ENCODE results near the gene FMO5.
"Not testable (repeated sequence)": the region's sequence is repeated elsewhere in the genome, so short reads cannot be mapped to it uniquely, and the experiment has no call there.

Gene FMO5

DNA sequence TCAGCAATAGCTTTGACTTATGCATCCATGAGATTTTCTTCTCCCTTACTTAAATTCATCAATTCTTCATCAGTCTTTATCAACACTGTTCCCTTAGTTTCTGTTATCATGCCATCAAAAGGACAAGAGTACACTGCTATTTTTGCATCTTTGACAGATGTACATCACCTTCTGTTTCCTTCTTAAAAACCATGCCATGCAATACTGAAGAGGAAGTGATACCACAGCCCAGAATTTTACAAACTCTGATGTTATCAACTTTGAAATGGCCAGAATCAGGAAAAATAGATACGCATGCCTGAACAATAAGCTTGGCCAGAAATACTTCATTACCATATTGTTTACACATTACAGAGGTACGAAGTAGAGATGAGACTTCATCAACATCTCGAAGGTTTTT lies 21.1 kb downstream of the FMO5 start:
- DNase-seq (ENCODE audit: low read depth): no peak

DNA sequence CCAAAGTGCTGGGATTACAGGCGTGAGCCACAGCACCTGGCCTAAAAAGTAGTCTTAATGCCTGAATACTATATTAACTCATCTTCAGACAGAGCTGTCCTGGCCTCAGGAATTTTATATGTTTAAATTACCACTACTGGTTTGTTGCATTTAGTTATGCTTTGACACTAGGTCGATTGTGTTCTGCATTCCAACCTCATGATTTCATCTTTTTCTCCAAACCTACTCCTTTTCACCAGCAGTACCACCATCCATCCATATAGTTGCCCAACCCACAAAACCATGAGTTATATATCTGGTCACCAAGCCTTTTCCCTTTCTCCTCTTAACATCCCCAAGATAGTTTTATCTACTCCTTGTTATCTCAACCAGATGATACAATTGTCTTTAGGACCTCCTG lies 22.6 kb downstream of the FMO5 start:
- DNase-seq (ENCODE audit: low read depth): no peak

DNA sequence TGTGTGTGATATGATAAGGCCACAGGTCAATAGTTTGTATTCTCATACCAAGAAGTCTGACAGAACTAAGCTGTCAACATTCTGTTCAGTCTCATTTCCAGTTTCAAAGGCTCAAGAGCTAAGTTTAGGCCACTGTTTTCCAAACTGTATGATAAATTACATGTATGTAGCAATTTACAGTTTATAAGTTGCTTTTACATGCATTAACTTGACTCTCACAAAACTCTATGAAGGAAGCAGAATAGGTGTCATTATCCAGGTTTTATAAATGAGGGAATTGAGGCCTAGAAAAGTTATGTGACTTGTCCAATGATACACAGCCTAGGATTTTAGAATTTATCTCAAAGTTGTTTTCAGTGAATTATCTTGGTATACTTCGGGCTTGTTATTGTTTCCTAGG lies 23.4 kb downstream of the FMO5 start:
- no peak for DNase-seq (ENCODE audit: low read depth)

DNA sequence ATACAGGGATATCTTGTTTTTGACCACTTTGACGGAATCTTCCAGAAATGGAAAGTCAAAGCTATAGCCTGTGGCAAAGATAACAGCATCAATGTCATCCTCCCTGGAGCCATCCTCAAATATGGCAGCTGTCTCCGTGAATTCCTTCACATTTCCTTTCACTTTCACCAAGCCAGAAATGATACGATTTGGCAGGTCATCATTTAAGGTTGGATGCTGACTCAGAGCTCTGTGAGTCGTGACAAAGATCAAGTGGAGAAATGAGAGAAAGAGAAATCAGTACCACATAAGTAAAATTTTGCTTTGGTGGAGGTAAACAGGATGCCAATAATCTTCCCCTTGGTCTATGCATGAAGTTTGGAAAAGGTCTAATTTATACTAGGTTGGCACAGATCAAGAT lies 23.9 kb downstream of the FMO5 start:
- DNase-seq (ENCODE audit: low read depth): no peak

DNA sequence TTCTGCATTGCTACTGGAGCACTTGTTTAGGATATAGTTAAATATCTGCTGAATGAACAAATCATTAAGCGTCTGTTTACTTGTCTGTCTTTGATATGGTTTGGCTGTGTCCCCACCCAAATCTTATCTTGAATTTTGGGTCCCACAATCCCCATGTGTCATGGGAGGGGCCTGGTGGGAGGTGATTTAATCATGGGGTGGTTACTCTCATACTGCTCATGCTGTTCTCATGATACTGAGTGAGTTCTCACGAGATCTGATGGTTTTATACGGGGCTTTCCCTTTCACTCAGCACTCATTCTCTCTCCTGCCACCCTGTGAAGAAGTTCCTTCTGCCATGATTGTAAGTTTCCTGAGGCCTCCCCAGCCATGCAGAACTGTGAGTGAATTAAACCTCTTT lies 27.8 kb downstream of the FMO5 start:
- DNase-seq (ENCODE audit: low read depth): not testable (repeated sequence)

DNA sequence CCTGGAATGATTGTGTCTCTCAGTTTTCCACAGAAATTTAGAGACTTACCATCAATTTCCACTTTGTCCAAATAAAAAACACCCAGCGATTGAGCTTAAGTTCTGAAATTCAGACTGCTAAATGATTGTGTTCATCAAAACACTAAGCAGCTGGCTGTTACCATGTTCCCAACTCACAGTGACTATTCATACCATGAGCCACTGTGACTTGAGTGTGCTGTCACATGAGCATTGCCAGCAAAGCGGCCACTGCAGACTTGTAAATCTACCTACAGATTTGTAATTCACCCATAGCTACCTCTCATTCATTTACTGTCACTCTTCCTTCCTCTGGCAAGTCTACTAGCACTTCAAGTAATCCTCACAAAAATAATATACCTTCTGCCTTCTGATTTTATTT lies 35.6 kb downstream of the FMO5 start:
- no peak for DNase-seq (ENCODE audit: low read depth)

DNA sequence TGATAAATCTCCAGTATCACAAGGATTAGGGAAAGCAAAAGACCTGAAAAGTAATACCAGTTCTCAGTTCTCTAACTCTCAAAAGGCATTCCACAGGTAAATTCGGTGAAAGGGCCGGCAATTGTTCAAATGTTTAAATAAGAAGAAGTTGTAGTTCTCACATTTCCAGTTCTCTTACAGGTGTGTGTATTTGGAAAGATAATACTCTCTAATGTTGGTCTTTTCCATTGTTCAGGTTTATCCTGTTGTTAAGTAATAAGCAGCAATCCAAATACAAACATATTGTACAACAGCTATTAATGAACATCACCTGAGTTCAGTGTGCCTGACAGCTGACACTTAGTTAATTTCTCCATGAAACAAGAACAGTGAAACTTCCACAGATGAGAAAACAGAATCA lies 39.7 kb downstream of the FMO5 start:
- DNase-seq (ENCODE audit: low read depth): no peak

DNA sequence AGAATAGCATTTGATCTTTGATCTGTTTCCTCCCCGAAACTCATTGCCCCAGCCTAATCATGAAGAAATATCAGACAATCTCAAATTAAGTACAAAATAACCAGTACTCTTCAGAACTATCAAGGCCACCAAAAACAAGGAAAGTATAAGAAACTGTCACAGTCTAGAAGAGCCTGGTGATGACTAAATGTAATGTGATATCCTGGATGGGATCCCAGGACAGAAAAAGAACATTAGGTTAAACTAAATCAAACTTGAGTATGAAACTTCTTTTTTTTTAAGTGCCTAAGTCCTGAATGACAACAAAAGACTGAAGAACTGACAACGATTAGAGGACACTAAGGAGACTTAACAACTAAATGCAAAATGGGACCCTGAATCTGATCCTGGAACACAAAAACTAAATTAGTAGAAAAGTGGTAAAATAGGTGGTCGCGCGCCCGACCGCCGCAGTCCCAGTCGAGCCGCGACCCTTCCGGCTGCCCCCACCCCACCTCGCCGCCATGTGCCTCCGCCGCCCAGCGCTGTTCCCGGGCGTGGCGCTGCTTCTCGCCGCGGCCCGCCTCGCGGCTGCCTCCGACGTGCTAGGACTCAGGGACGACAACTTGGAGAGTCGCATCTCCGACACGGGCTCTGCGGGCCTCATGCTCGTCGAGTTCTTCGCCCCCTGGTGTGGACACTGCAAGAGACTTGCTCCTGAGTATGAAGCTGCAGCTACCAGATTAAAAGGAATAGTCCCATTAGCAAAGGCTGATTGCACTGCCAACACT lies 47.3 kb downstream of the FMO5 start:
- no peak for DNase-seq (ENCODE audit: low read depth)

DNA sequence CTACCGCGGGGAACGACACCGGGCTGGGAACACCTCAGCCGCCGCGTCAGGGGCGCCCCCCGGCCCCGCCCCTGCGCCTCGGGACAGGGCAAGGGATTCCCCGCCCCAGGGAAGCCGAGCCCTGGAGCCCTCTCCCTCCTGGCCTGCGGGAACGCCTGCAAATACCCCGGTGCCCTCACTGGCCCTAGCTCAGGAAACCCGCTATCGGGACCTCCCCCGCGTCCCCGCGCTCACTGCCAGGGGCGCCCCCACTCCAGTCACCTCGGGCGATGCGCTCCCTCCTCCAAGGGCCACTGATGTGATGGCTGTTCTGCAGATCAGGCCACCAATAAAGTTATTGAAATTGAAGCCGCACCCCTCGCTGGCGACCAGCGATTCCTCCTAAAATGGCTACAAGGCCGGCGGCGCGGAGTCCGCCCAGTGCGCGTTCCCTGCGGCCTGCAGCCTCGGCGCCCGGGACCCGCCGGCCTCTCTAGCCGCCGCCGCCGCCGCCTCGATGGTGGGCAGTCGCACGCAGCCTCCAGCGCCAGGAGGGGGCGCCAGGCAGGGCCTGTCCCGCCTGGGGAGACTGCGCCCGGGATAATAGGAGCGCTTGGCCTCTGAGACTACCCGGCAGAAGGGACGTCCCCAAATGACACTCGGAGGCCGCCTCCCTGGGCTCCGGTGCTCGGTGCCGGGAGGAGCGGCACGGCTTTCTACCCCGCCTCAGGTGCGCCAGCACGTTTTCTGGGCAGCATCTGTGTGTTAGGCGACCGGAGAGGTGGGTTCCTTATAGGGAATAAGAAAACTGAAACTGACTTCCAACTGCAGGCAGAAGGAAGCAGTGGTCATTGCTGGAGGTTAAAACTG lies 52.7 kb downstream of the FMO5 start, which contains the start of gene PRKAB2:
PRKAB2 (minus strand) TSS at position 303 of the 849 bp plus-strand sequence. CDS start 326 bp downstream, outside the sequence.
- peak; percentile 84 for DNase-seq (ENCODE audit: low read depth)

DNA sequence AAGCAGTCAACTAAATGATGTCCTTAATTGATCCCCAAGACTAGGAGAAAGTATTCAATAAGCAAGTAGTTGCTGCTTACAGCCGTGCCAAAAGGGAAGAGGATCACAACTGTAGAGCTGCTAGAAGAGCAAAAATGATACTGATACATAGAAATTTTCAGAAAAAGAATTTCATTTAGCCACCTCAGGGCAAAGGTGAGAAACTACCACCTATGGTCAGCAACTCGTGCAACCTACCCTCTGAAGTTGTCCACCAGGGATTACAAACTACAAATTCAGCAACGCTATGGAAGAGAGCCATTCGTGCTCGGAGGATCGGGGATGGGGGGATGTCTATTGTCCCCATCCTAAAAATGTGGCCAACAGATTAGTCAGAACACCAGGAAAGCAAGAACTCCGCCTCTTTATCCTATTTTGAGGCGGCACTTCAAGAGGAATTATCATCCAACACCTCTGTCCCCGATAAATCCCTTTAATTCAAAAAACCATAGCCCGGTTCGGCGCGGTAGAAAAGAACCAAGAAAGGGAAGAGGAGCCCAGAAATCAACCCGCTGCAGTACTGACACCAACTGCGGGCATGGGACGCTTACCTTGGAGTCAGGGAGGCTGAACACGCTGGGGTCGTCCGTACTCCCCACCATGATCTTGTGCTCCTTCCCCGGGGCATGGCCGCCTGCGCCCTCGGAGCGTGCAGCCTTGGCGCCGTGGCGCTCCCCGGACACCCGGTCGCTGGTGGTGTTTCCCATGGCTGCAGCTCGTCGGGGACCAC lies 53.6 kb downstream of the FMO5 start:
- no peak for DNase-seq (ENCODE audit: low read depth)

DNA sequence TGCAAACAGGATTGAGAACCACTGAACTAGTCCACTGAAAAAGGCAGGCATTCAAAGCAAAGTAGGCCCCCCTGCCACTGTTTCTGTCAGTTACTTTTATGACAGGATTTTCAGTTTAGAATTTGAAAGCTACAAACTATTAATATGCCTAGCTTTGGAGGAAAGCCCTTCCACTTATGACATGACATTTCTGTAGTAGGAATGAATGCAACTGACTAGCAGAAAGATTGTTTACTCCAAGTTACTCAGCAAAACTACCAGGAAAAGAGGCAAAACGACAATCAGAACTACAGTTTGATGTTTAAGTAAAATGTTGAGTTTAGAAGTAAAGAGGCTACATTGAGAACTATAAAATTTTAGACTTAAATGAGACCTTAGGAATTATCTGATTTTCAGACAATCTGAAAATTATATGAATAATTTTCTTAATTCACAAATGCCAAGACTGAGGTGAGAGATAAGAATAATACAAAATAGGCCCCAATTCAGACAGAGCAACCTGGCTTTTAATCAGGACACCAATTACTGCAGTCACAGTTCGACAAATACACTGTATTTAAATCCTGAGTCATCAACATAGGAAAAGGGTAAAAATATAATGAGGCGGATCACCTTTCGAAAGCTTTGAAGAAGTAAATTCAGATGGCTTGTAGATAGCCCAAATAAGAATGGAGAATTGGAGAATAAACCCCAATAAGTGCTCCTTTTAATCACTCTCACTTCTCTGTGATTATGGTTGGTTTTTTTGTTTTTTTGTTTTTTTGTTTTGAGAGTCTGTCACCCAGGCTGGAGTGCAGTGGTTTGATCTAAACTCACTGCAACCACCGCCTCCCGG lies 55.1 kb downstream of the FMO5 start:
- no peak for DNase-seq (ENCODE audit: low read depth)

DNA sequence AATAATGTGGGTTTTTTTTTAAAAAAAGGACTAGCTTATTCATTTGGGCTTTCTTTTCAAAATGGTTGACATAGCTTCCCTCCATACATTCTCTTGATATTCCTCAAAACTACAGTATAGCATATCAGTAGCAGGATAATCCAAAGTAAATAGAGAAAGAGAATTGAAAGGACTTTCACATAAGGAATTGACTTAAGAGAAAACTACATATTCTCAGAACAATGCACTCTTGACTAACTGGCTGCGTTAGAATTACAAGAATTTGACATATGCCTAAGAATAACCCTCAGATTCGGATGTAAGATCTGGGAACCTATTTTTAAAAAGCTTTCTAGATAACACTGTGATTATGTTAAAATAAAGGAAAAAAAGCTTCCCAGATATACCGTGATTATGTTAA lies 56.0 kb downstream of the FMO5 start:
- DNase-seq (ENCODE audit: low read depth): no peak

DNA sequence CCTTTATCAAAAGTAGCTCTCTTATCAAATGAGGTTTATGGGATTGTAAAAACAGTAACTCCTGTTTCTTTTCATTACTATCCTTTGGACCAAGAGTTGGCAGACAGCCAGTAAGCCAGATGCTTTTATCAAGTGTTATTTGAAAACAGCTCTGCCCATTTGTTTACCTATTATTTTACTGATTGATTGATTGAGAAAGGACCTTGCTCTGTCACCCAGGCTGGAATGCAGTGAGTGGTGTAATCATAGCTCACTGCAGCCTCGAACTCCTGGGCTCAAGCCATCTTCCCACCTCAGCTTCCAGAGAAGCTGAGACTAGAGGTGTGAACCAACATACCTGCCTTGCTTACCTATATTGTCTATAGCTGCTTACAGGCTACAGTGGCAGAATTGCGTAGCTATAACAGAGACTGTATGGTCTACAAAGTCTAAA lies 56.5 kb downstream of the FMO5 start:
- no peak for DNase-seq (ENCODE audit: low read depth)

DNA sequence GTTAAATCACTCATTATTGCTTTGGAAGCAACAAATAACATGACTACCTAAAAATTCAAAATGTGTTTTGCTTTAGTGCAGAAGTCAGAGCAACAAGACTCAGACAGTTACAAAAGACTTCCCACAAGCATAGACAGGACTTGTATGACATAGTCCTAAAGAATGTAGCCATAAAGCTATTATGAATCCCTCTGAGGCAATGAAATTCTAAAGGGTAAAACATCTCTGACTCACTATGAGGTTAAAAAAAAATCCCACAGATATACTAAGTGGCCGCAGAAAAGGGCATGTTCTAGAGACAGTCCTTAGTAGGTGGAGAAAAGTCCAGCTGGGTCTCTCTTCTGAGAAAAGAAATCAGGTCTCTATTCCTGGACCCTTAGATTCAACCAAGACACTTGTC lies 57.8 kb downstream of the FMO5 start:
- DNase-seq (ENCODE audit: low read depth): no peak

DNA sequence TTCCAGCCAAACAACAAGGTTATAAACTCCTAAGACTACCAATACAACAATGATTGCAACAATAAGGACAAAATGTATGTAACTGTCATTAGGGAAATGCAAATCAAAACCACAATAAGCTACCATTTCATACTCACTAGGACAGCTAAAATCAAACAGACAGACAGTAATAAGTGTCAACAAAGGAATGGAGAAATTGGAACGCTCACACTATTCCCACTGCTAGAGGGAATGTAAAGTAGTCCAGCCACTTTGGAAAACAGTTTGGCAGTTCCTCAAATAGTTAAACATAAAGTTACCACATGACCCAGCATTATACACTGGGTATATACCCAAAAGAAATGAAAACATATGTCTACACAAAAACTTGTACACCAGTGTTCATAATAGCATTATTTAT lies 62.1 kb downstream of the FMO5 start:
- DNase-seq (ENCODE audit: low read depth): no peak

DNA sequence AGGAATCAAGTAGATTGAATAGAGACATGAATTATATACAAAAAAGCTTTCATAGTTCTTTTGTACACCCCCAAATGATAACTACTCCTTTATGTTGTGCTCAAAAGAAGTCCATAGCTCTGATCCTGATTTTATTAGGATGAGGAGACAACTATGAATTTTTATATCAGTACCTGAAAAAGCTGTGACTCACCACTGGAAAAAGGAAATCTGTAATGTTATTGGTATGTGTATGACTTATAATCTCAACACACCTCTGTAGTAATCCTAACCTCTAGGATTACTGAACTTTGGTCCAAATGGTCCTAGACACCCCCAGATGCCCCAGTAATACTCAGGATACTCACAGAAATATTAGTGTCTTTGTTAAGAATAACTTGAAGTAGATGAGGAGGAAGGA lies 63.0 kb downstream of the FMO5 start:
- no peak for DNase-seq (ENCODE audit: low read depth)

DNA sequence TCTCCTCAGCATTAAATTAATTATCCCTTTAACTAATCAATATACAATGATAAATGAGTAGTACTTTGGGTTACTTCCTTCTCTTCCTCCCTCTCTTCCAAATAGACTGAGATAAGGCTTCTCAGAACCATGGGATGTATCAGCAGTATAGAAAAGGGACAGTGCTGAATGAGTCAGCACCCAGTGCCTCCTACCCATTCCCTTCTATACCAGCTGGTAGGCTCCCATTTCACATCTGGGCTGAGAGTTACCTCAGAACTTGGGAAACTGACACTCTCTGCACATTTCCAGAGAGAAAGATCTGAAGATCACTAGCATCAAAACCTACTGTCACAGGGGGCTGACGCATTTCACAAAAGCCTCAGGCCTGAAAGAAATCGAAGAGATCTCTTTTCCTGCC lies 68.0 kb downstream of the FMO5 start:
- not testable (repeated sequence) for DNase-seq (ENCODE audit: low read depth)

DNA sequence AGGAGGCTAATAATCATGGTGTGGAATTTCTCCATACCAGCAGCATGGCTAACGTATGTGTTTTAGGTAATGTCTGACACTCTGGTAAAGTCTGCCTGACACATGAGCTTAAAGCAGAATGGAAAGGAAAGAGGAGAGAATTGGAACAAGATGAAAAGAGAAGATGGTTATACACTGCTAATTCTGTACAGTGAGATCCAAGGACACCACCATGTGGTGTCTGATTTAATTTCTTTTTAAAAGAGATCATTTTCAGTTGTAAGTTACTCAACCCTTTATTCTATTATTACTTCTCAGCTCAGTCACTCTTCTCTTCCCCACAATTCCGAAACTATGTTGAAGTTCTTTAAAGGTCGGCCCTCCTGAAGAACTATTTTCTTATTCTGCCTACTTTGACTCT lies 68.5 kb downstream of the FMO5 start:
- no peak for DNase-seq (ENCODE audit: low read depth)

DNA sequence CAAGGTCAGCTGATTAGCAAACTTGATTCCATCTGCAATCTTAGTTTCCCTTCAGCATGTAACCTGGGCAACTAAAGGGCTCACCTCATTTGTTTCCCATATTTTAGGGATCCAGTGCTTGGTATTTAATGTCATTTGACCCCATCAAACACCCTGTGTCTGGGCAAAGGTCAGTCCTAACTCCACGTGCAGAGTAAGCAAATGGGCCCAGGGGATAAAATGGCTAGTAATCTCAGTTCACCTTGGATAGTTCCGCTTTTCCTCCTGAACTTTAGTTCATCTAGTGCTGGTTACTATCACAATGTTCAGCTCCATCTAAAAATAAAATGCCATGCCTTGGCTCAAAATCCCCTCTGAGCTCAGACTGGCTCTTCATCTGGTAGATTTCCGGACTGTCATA lies 72.4 kb downstream of the FMO5 start:
- no peak for DNase-seq (ENCODE audit: low read depth)

DNA sequence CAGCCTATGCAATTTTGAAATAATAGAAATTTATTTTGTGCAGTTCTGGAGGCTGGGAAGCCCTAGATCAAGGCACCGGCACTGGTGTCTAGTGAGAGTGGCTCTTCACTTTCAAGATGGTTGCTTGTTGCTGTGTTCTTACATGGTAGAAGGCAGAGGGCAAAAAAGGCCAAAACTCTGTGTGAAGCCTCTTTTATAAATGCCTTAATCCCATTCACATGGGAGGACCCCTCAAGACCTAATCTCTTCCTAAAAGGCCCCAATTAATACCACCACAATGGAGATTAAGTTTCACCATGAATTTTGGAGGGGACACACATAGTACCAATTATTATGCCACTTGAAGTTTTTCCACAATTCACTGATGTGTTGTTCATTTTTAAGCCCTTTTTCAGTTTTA lies 73.9 kb downstream of the FMO5 start:
- DNase-seq (ENCODE audit: low read depth): no peak

DNA sequence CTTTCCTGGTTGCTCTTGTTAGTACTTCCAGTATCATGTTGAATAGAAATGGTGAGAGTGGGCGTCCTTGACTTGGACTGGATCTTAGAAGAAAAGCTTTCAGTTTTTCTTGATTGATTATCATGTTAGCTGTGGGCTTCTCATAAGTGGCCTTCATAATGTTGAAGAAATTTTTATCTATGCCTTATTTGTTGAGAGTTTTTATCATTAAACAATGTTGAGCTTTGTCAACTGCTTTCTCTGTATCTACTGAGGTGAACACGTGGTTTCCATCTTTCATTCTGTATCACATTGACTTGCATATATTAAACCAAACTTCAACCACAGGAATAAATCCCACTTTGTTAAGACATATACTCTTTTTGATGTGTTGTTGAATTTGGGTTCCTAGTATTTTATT lies 82.3 kb downstream of the FMO5 start:
- no peak for DNase-seq (ENCODE audit: low read depth)

All from activated T-helper 9 cell treated with anti-CD3 and anti-CD28 coated beads, Interleukin-2, amount 50 U/mL, for 16 hours (primary cell).